A549 (cell line): ENCODE data around the gene SLC23A3. TPM values are rescaled to one million over a fixed set of nuclear protein-coding genes. Genes with fewer than 3 reads are reported as not detected.

ENCODE experiments used
- ATAC-seq, 2 experiments: fragments of 200-7000 bp in 1 of 2; fragments of >200 bp in 1 of 2; cut with Nextera tagmentation in 1 of 2; cut with Tn5 transposase in 1 of 2; 3 replicates each; pipeline versions ENCODE4 v1.8.0 to v1.9.1; 2018 to 2020; ENCODE audit warnings: mild to moderate bottlenecking in 1 of 2, moderate library complexity in 1 of 2
- CTCF ChIA-PET: fragments of 300-600 bp; sonication (Branson Sonifier 250); formaldehyde crosslinking; extraction: SDS; loops from one replicate; lab custom pipeline; 2021; ENCODE audit warnings: antibody characterized with exemption, inconsistent platforms; lab: Yijun Ruan, JAX
- POLR2A ChIA-PET: fragments of 350-600 bp; formaldehyde crosslinking; extraction: SDS; loops from one replicate; lab custom pipeline; 2021; ENCODE audit warnings: antibody characterized with exemption, inconsistent platforms; lab: Yijun Ruan, JAX
- DNase-seq, 2 experiments: peaks; one replicate each; pipeline versions ENCODE4 v3.0.0 to v3.0.0-alpha.2; 2011 to 2016; ENCODE audit warnings: low read depth in 1 of 2, low spot score in 1 of 2
- FAIRE-seq: peaks from 2 replicates; lab custom pipeline; 2011; peaks lifted over from hg19 to GRCh38; lab: Jason Lieb, UNC
- H3K27ac ChIP-seq, 2 experiments: fragments of >200 bp; sonication (Bioruptor Twin); formaldehyde crosslinking; 3 replicates each; pipeline ENCODE4 v1.5.1; 2016 to 2017
- H3K4me1 ChIP-seq: fragments of >200 bp; sonication (Bioruptor Twin); formaldehyde crosslinking; 3 replicates; pipeline ENCODE4 v1.6.1; 2016
- H3K4me2 ChIP-seq: fragments of >200 bp; sonication (Bioruptor Twin); formaldehyde crosslinking; 3 replicates; pipeline ENCODE4 v1.6.1; 2016
- H3K4me3 ChIP-seq: fragments of >200 bp; sonication (Bioruptor Twin); formaldehyde crosslinking; 3 replicates; pipeline ENCODE4 v1.5.1; 2016
- H3K9me3 ChIP-seq: fragments of >200 bp; sonication (Bioruptor Twin); formaldehyde crosslinking; 3 replicates; pipeline ENCODE4 v1.6.1; 2016
- CEBPB ChIP-seq, 2 experiments: fragments of >200 bp in 1 of 2; sonication (Bioruptor Twin) in 1 of 2; formaldehyde crosslinking in 1 of 2; IDR thresholded peaks; 2 replicates each; pipeline ENCODE4 v1.6.1; 2012 to 2016
- CHD2 ChIP-seq: fragments of 150-350 bp; IDR thresholded peaks from 2 replicates; pipeline ENCODE4 v1.6.1; 2014; ENCODE audit warnings: low read length; ENCODE audit not compliant: partially characterized antibody
- FOSL2 ChIP-seq, 2 experiments: fragments of 450-650 bp in 1 of 2; fragments of >200 bp in 1 of 2; sonication (Bioruptor Twin) in 1 of 2; formaldehyde crosslinking; IDR thresholded peaks; 2 replicates each; pipeline versions ENCODE4 v1.5.0 to v1.6.1; 2016 to 2020; ENCODE audit warnings: mild to moderate bottlenecking in 1 of 2, moderate library complexity in 1 of 2
- HOXA7 ChIP-seq: fragments of 250-450 bp; sonication (Bioruptor Pico); IDR thresholded peaks from 2 replicates; pipeline ENCODE4 v1.5.0; 2020; ENCODE audit warnings: mild to moderate bottlenecking, moderate library complexity
- HOXB13 ChIP-seq: fragments of 250-450 bp; sonication (Bioruptor Pico); IDR thresholded peaks from 2 replicates; pipeline ENCODE4 v1.5.0; 2020; ENCODE audit warnings: low read depth, mild to moderate bottlenecking, moderate library complexity
- JUN ChIP-seq, 2 experiments: fragments of >200 bp; sonication (Bioruptor Twin); formaldehyde crosslinking; IDR thresholded peaks; 2 replicates in 1 of 2; 3 replicates in 1 of 2; pipeline ENCODE4 v1.6.1; 2016 to 2017
- KDM1A ChIP-seq: fragments of 200-600 bp; sonication (generic); IDR thresholded peaks from 2 replicates; pipeline ENCODE4 v1.6.1; 2016; ENCODE audit warnings: low read depth, mild to moderate bottlenecking
- MAFK ChIP-seq: fragments of 450-650 bp; IDR thresholded peaks from 2 replicates; pipeline ENCODE4 v1.6.1; 2014; ENCODE audit not compliant: partially characterized antibody
- POLR2A ChIP-seq: IDR thresholded peaks from 2 replicates; pipeline ENCODE4 v1.6.1; 2012; ENCODE audit warnings: mild to moderate bottlenecking, low read length
- POLR2AphosphoS2 ChIP-seq: conservative IDR thresholded peaks from 2 replicates; pipeline ENCODE4 v1.6.1; 2012; ENCODE audit warnings: low read length, improper control_type of control experiment, inconsistent platforms
- RCOR1 ChIP-seq: fragments of 150-350 bp; IDR thresholded peaks from 2 replicates; pipeline ENCODE4 v1.6.1; 2014; ENCODE audit warnings: antibody characterized with exemption, low read length, low read depth
- RNF2 ChIP-seq: fragments of 200-600 bp; sonication (generic); IDR thresholded peaks from 2 replicates; pipeline ENCODE4 v1.6.1; 2016; ENCODE audit warnings: low read depth, mild to moderate bottlenecking, antibody characterized with exemption, moderate library complexity, borderline replicate concordance
- WGBS: methylation state at CpG from one replicate; pipeline ENCODE4 v1.1.6; 2017; ENCODE audit errors: missing lambda C conversion rate; 5-methylcytosine and 5-hydroxymethylcytosine counted together
- polyA plus RNA-seq, 4 experiments: library from polyadenylated mRNA; depleted of rRNA in 3 of 4; stranded (reverse); fragments of >200 nt; fragmentation: RNase III in 1 of 4; extraction: RNeasy Plus Mini Kit Qiagen cat#74134 plus additional on column Dnase treatment in 1 of 4; gene quantifications; 2 replicates in 3 of 4; 3 replicates in 1 of 4; pipeline ENCODE4 v1.2.3, GENCODE V29; 2011 to 2017
- TF ChIP-seq, protein P1 (sequence below): IDR thresholded peaks from 2 replicates; pipeline ENCODE4 v1.6.1; 2012; ENCODE audit warnings: low read depth, borderline replicate concordance
- TF ChIP-seq, protein P2 (sequence below): fragments of >200 bp; sonication (Bioruptor Twin); formaldehyde crosslinking; IDR thresholded peaks from 3 replicates; pipeline ENCODE4 v1.5.1; 2016

The SLC23A3 gene
- polyA plus RNA-seq, 2 of the 4 experiments (the other 2 are of a cell fraction): 0.39 to 0.90 TPM

DNA sequence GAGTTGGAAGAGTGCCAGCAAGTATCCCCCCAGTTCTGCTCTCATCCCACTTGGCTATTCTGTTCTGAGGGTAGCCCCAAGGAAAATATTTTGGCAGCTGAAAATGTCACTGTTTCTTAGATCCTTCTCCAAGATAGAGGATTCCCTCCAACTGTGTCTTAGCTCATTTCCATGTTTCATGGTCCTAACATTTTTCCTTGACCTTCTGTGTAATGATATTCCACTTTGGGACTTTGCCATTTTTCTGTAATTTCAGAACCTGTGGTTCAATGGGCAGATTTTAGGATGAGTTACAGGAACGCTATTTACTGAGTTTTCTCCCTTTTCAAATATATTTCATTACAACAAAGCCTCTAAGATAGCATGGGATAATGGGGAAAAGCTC, 44.0 kb downstream of the SLC23A3 start (continued):
- no peak for TF ChIP-seq RNF2
- TF ChIP-seq POLR2AphosphoS2: no peak
- TF ChIP-seq, all 56 proteins: peak for 0

DNA sequence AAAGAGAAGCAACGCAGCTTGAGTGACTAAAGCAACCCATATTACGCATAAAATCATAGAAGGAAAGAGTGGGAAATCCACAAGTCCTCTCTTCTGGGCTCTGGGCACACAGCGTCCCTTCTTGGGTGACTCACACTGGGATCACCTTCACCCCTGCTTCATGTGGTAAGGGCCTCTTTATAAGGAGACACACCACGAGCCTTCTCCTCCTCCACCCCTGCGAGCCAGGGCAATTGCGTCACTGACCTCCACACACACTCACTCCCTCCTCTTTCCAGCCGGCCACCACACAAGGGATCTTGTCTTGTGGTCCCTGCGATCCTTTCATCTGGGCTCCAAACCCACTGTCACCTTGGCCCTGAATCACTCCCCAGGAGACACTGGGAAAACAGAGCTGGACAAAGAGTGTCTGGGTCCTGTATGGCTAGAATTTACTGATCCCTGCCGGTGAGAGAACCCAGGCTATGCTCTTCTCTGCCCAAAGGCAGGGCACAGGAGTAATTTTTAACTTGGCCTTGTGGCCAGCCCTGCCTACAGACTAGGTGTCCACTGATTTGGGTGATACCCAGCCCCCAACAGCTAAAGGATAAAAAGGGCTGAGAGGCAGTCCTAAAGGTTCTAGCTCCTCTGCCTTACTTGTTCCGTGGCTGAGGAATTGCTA, 44.5 kb downstream of the SLC23A3 start:
- DNase-seq (peak; percentile 31 to 57), ATAC-seq (peak; percentile 71 to 80), FAIRE-seq (no peak)
- ChIA-PET CTCF (interaction anchor here (0.8 to 10.8 kb wide), 8 partner anchors 14 to 173 kb away, joined by 3 to 173 read pairs (median 5); no protein-coding TSS in a partner anchor), POLR2A (no interaction called here)
- WGBS: 57% methylated on average over 10 of the region's 10 CpGs
- H3K4me2 ChIP-seq: peak overlapping the region; percentile 70
- no peak overlapping the region for H3K4me3 ChIP-seq
- peak overlapping the region; percentile 69 to 73 for H3K27ac ChIP-seq
- H3K9me3 ChIP-seq: no peaks in the 10 kb centered on the region
- peaks cover 37% of the 10 kb centered on the region for H3K4me1 ChIP-seq
- peak; percentile 60 to 79; a peak in 3 of 4 replicates for TF ChIP-seq CEBPB (IDR thresholded peaks at IDR 0.05)
- TF ChIP-seq CHD2: no peak
- TF ChIP-seq RCOR1: no peak
- TF ChIP-seq FOSL2 (IDR thresholded peaks at IDR 0.05): 0 out of 2 replicates have a peak, but pooled peaks have one; percentile 26
- TF ChIP-seq FOSL2 (CRISPR knock-in tag; IDR thresholded peaks at IDR 0.05): peak; percentile 58
- TF ChIP-seq MAFK: no peak

DNA sequence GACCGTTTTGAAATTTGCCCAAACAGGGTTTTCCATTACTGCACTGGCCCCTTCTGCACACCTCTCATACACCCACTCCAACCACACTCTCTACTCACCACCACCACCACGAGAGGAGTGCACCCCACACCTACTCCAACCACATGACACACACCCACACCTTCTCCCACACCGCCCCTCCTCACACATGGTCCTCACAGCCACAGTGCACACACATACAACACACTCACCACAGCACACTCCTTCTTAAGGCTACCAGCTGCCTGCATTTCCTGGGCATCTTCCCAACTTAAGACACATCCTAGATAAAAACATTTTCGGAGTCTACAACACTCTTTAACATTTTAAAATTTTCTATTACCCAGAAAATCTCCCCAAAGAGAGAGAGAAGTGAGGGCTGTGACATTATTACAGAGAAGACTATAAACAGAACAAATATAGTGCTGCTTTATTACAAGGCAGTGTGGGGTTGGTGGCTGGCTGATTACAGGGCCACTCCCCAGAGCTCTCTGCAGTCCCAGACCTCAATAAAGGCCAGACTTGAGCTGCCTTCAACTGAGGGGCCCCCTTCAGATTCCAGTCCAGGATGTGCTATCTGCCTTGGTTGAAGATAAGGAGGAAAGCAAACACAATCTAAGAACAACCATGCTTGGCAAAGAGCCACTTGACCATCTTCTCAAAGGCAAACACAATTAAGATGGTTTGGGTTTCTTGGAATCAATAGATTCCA, 45.3 kb downstream of the SLC23A3 start:
- H3K27ac ChIP-seq: peak overlapping the region; percentile 59 to 69; a peak in 4 of 6 replicates

More for the DNA sequence above, 45.3 kb downstream of the SLC23A3 start:
- H3K9me3 ChIP-seq: no peaks in the 10 kb centered on the region
- POLR2A ChIA-PET: interaction anchor here (0.6 kb wide), 1 partner anchor 264 kb away, joined by 3 read pairs; no protein-coding TSS in a partner anchor
- H3K4me1 ChIP-seq: peaks cover 37% of the 10 kb centered on the region
- CTCF ChIA-PET: interaction anchor here (1.0 to 10.8 kb wide), 7 partner anchors 13 to 174 kb away, joined by 3 to 173 read pairs (median 6); no protein-coding TSS in a partner anchor
- TF ChIP-seq, protein P1, sequence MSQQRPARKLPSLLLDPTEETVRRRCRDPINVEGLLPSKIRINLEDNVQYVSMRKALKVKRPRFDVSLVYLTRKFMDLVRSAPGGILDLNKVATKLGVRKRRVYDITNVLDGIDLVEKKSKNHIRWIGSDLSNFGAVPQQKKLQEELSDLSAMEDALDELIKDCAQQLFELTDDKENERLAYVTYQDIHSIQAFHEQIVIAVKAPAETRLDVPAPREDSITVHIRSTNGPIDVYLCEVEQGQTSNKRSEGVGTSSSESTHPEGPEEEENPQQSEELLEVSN: no peak
- TF ChIP-seq, protein P2, sequence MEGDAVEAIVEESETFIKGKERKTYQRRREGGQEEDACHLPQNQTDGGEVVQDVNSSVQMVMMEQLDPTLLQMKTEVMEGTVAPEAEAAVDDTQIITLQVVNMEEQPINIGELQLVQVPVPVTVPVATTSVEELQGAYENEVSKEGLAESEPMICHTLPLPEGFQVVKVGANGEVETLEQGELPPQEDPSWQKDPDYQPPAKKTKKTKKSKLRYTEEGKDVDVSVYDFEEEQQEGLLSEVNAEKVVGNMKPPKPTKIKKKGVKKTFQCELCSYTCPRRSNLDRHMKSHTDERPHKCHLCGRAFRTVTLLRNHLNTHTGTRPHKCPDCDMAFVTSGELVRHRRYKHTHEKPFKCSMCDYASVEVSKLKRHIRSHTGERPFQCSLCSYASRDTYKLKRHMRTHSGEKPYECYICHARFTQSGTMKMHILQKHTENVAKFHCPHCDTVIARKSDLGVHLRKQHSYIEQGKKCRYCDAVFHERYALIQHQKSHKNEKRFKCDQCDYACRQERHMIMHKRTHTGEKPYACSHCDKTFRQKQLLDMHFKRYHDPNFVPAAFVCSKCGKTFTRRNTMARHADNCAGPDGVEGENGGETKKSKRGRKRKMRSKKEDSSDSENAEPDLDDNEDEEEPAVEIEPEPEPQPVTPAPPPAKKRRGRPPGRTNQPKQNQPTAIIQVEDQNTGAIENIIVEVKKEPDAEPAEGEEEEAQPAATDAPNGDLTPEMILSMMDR: no peak
- TF ChIP-seq KDM1A (no peak), POLR2AphosphoS2 (no peak), POLR2A (no peak), HOXB13 (CRISPR knock-in tag) (no peak), HOXA7 (CRISPR knock-in tag) (no peak), JUN (IDR thresholded peaks at IDR 0.05) (no peak), MAFK (no peak)
- DNase-seq: no peak
- 85% methylated on average over 4 of the region's 4 CpGs for WGBS
- FAIRE-seq: no peak
- H3K4me2 ChIP-seq: peak overlapping the region; percentile 70
- no peak overlapping the region for H3K4me3 ChIP-seq
- peak in 1 of 2 experiments; percentile 31; a peak in 3 of 6 replicates for ATAC-seq
